Astrocyte of the spinal cord (primary cell): ENCODE measurements around the gene PSTPIP2.
A peak's percentile ranks its signal among the peaks of the same experiment; 100 is the strongest.
"Not testable (repeated sequence)": the region's sequence is repeated elsewhere in the genome, so short reads cannot be mapped to it uniquely, and the experiment has no call there.

Experiments
- DNase-seq: peaks from one replicate; pipeline ENCODE4 v3.0.0; 2011; ENCODE audit warnings: low read depth, low spot score
- H3K4me3 ChIP-seq: 2 replicates; pipeline ENCODE4 v1.5.1; 2011; ENCODE audit warnings: low read depth, mild to moderate bottlenecking, low read length, moderate library complexity
- CTCF ChIP-seq: IDR thresholded peaks from 2 replicates; pipeline ENCODE4 v1.5.1; 2012; ENCODE audit warnings: low read depth, mild to moderate bottlenecking, low read length, inconsistent platforms
- in situ Hi-C: cut with HindIII; loops from 2 replicates; pipeline ENCODE4 v1.10.0; 2017; ENCODE audit warnings: low sequenced_read_pairs

Gene PSTPIP2

GRCh38 chr18:46048641-46049040 lies 23.4 kb downstream of the PSTPIP2 start:
- TF ChIP-seq CTCF = no peak
- in situ Hi-C loops = no loop called here
- DNase-seq = no peak
- H3K4me3 ChIP-seq = no peak overlapping the region

- DNase-seq, H3K4me3 ChIP-seq, in situ Hi-C loops: not testable (repeated sequence)
These were observed 24.7 kb downstream of the PSTPIP2 start for GRCh38 chr18:46047369-46047768.

GRCh38 chr18:46046688-46047087 lies 25.4 kb downstream of the PSTPIP2 start:
- in situ Hi-C loops = no loop called here
- DNase-seq = no peak

GRCh38 chr18:46046126-46046525 lies 25.9 kb downstream of the PSTPIP2 start:
- H3K4me3 ChIP-seq = no peak overlapping the region
- in situ Hi-C loops = no loop called here
- no peak for DNase-seq
- no peak for TF ChIP-seq CTCF

More at GRCh38 chr18:46046688-46047087, 25.4 kb downstream of the PSTPIP2 start:
- no peak overlapping the region for H3K4me3 ChIP-seq
- no peak for TF ChIP-seq CTCF

GRCh38 chr18:46042571-46043123 lies 29.4 kb downstream of the PSTPIP2 start:
- TF ChIP-seq CTCF = no peak
- DNase-seq = peak; percentile 84
- H3K4me3 ChIP-seq = no peak overlapping the region
- in situ Hi-C loops = no loop called here

- in situ Hi-C loops = no loop called here
- no peak for DNase-seq
- no peak overlapping the region for H3K4me3 ChIP-seq
- TF ChIP-seq CTCF = no peak
These were observed 31.3 kb downstream of the PSTPIP2 start for GRCh38 chr18:46040747-46041104.

- in situ Hi-C loops = no loop called here
These were observed 31.9 kb downstream of the PSTPIP2 start for GRCh38 chr18:46040033-46040746.

More at GRCh38 chr18:46040033-46040746, 31.9 kb downstream of the PSTPIP2 start:
- DNase-seq = no peak
- H3K4me3 ChIP-seq = no peak overlapping the region
- TF ChIP-seq CTCF = no peak
